ENCODE results near the gene NAXD. TPM values are rescaled to one million over a fixed set of nuclear protein-coding genes. Genes with fewer than 3 reads are reported as not detected.
A peak's percentile ranks its signal among the peaks of the same experiment; 100 is the strongest.

The NAXD gene
- total and polyA plus RNA-seq, 10 of the 15 experiments (the other 5 are each of a cell fraction or from before 2014, with no cell fraction given): 1.5 to 36.2 (median 23.8) TPM

DNA sequence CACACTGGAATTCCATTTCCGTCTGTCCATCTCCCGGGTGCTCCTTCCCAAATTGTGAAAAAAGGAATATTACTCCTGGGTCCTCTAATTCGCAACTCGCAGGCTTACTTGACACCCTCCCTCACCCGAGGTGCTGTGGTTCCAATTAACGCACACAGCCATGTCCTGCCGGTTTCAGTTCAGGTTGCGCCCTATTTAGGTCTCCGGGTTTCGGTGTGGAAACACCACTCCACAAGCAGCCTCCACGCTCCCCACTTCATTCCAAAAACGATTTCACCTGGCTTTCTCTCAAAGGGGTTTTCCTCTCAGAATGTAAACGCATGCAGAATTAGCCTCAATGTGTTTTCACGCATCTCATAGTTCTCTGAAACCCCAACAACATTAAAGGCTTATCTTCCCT is 37.9 kb downstream of the NAXD start:
- TF ChIP-seq CREB1 (IDR thresholded peaks at IDR 0.05; ENCODE audit: low read depth): no peak
- TF ChIP-seq NRF1 (conservative IDR thresholded peaks at IDR 0.05; ENCODE audit: low read depth, low read length): no peak
- peak in 1 of 2 experiments; percentile 29; a peak in 2 of 4 replicates for TF ChIP-seq IKZF2 (IDR thresholded peaks at IDR 0.05)
- TF ChIP-seq MYB (IDR thresholded peaks at IDR 0.05; ENCODE audit: borderline replicate concordance, low read depth, low read length): no peak
- peak; percentile 63 for TF ChIP-seq EED (IDR thresholded peaks at IDR 0.05; ENCODE audit: low read depth)
- 0 out of 2 replicates have a peak, but pooled peaks have one; percentile 42 for TF ChIP-seq PAX5 (IDR thresholded peaks at IDR 0.05; ENCODE audit: borderline replicate concordance, low read depth, low read length)
- TF ChIP-seq CTCF (IDR thresholded peaks at IDR 0.05 in 2 of 3, conservative IDR thresholded peaks at IDR 0.05 in 1 of 3; ENCODE audit: control insufficient read depth in 2 of 3, extremely low read depth in 1 of 3, insufficient read depth in 1 of 3, low read depth in 3 of 3, low read length in 3 of 3): no peak
- no peak for TF ChIP-seq LARP7 (IDR thresholded peaks at IDR 0.05)
- TF ChIP-seq ESRRA (IDR thresholded peaks at IDR 0.05; ENCODE audit: low read length): no peak
- TF ChIP-seq EZH2 (IDR thresholded peaks at IDR 0.05; ENCODE audit: borderline replicate concordance, control insufficient read depth, low read depth, low read length): no peak
- TF ChIP-seq NBN (IDR thresholded peaks at IDR 0.05): no peak
- Histone ChIP-seq H3K9ac (ENCODE audit: control insufficient read depth, insufficient read depth, low read length) (no peak overlapping the region), H3K4me2 (ENCODE audit: control insufficient read depth, insufficient read depth) (peak overlapping the region; percentile 44; the same call in 1 of the 2 replicates), H3K9me3 (replicated peaks; ENCODE audit: control insufficient read depth, insufficient read depth, low read length) (no peaks in the 10 kb centered on the region), H3K27me3 (replicated peaks in 1 of 2; ENCODE audit: control insufficient read depth in 2 of 2, insufficient read depth in 2 of 2, low read length in 1 of 2) (no peaks in the 10 kb centered on the region), H3K27ac (ENCODE audit: control insufficient read depth, insufficient read depth) (peak overlapping the region; percentile 42; the same call in 1 of the 2 replicates), H3K79me2 (ENCODE audit: control insufficient read depth, insufficient read depth, low read length) (peaks cover 2% of the 10 kb centered on the region), H2AFZ (ENCODE audit: control insufficient read depth, low read depth, low read length) (no peak overlapping the region), H3K36me3 (ENCODE audit: control insufficient read depth in 2 of 2, insufficient read depth in 2 of 2, low read length in 1 of 2) (peaks cover 22 to 25% of the 10 kb centered on the region in 2 experiments), H3K4me1 (ENCODE audit: control insufficient read depth, insufficient read depth, low read length) (peaks cover 25% of the 10 kb centered on the region), H4K20me1 (ENCODE audit: control insufficient read depth, insufficient read depth) (no peaks in the 10 kb centered on the region), H3K4me3 (no peak overlapping the region)
- 90% methylated on average over 14 of the region's 14 CpGs for WGBS (ENCODE audit: insufficient coverage, insufficient replicate concordance, low lambda C conversion rate, missing lambda C conversion rate)
- no peak for FAIRE-seq
- RAD21 ChIA-PET (ENCODE audit: unreplicated experiment): interaction anchor here (1.2 kb wide), 1 partner anchor 23 kb away, joined by 4 read pairs; no protein-coding TSS in a partner anchor
- ATAC-seq: peak; percentile 56
- SMC1A ChIA-PET (ENCODE audit: uncharacterized antibody, unreplicated experiment): no interaction called here
- DNase-seq (ENCODE audit: low read depth, low spot score): no peak
- BruUV-seq (replicated peaks): no TSS peak
- CTCF ChIA-PET: interaction anchor here (1.5 kb wide), 1 partner anchor 50 kb away, joined by 3 read pairs; no protein-coding TSS in a partner anchor
- intact Hi-C loops (cut with micrococcal nuclease; ENCODE audit: unreplicated experiment): no loop called here
- in situ Hi-C loops (cut with MboI): no loop called here
- POLR2A ChIA-PET: no interaction called here
